IMR-90 (cell line): Measurements from ENCODE around the gene SYCP2. TPM values are rescaled to one million over a fixed set of nuclear protein-coding genes. Genes with fewer than 3 reads are reported as not detected.
A peak's percentile ranks its signal among the peaks of the same experiment; 100 is the strongest.

Experiments used
- ATAC-seq: fragments of 200-7000 bp; cut with Tn5 transposase; 2 replicates; pipeline ENCODE4 v1.9.1; 2020; ENCODE audit warnings: low read depth, mild to moderate bottlenecking, moderate library complexity
- BruUV-seq: library from RNA; stranded (reverse); fragments of 400-500 nt; replicated peaks from 2 replicates; lab custom pipeline; 2021; lab: Mats Ljungman, UMichigan
- CTCF ChIA-PET: fragments of 300-600 bp; formaldehyde crosslinking; extraction: SDS; loops from one replicate; lab custom pipeline; 2021; ENCODE audit warnings: antibody characterized with exemption; lab: Yijun Ruan, JAX
- POLR2A ChIA-PET: fragments of 300-600 bp; sonication (Branson Sonifier 250); formaldehyde crosslinking; loops from one replicate; lab custom pipeline; 2022; ENCODE audit warnings: antibody characterized with exemption; ENCODE audit not compliant: unreplicated experiment; lab: Charles Lee
- DNase-seq: peaks from one replicate; pipeline ENCODE4 v3.0.0; 2013
- H2AFZ ChIP-seq: replicated peaks from 2 replicates; pipeline ENCODE3; 2013; ENCODE audit warnings: low read length, mild to moderate bottlenecking; ENCODE audit not compliant: poor library complexity
- H2AK5ac ChIP-seq: 2 replicates; pipeline ENCODE4 v1.6.1; 2013; ENCODE audit warnings: low read depth, low read length, inconsistent platforms
- H2AK9ac ChIP-seq: replicated peaks from 2 replicates; pipeline ENCODE3; 2013; ENCODE audit warnings: mild to moderate bottlenecking, low read depth, low read length, moderate library complexity; ENCODE audit not compliant: poor library complexity
- H2BK120ac ChIP-seq: 2 replicates; pipeline ENCODE4 v1.6.1; 2013; ENCODE audit warnings: low read depth, low read length, inconsistent platforms
- H2BK15ac ChIP-seq: 3 replicates; pipeline ENCODE4 v1.6.1; 2013; ENCODE audit warnings: low read depth, low read length, inconsistent platforms
- H2BK20ac ChIP-seq: 2 replicates; pipeline ENCODE4 v1.6.1; 2013; ENCODE audit warnings: low read depth, mild to moderate bottlenecking, inconsistent platforms, low read length, moderate library complexity
- H2BK5ac ChIP-seq: 2 replicates; pipeline ENCODE4 v1.6.1; 2013; ENCODE audit warnings: mild to moderate bottlenecking, low read depth, low read length, inconsistent platforms; ENCODE audit not compliant: poor library complexity, severe bottlenecking
- H3K14ac ChIP-seq: replicated peaks from 2 replicates; pipeline ENCODE4 v1.6.1; 2013; ENCODE audit warnings: low read depth, low read length, inconsistent platforms
- H3K18ac ChIP-seq: 2 replicates; pipeline ENCODE4 v1.6.1; 2013; ENCODE audit warnings: low read depth, low read length, control low read depth
- H3K23ac ChIP-seq: 2 replicates; pipeline ENCODE4 v1.6.1; 2013; ENCODE audit warnings: low read depth, low read length, inconsistent platforms
- H3K27ac ChIP-seq: 2 replicates; pipeline ENCODE4 v1.5.1; 2013; ENCODE audit warnings: mild to moderate bottlenecking, control low read depth, low read length; ENCODE audit not compliant: insufficient read depth
- H3K27me3 ChIP-seq: 2 replicates; pipeline ENCODE4 v1.6.1; 2013; ENCODE audit warnings: low read length; ENCODE audit not compliant: control insufficient read depth, insufficient read depth
- H3K36me3 ChIP-seq: 2 replicates; pipeline ENCODE4 v1.6.1; 2013; ENCODE audit warnings: low read length, mixed read lengths; ENCODE audit not compliant: control insufficient read depth, insufficient read depth
- H3K4ac ChIP-seq: 2 replicates; pipeline ENCODE4 v1.6.1; 2013; ENCODE audit warnings: low read depth, low read length, inconsistent platforms
- H3K4me1 ChIP-seq: 2 replicates; pipeline ENCODE4 v1.6.1; 2013; ENCODE audit warnings: low read length, mixed read lengths; ENCODE audit not compliant: control insufficient read depth, insufficient read depth
- H3K4me2 ChIP-seq: 2 replicates; pipeline ENCODE4 v1.6.1; 2013; ENCODE audit warnings: low read depth, mild to moderate bottlenecking, control low read depth, low read length, moderate library complexity
- H3K4me3 ChIP-seq: 2 replicates; pipeline ENCODE4 v1.5.1; 2013; ENCODE audit warnings: low read depth, mild to moderate bottlenecking, control low read depth, low read length, moderate library complexity; ENCODE audit not compliant: insufficient read depth
- H3K56ac ChIP-seq: 2 replicates; pipeline ENCODE4 v1.6.1; 2013; ENCODE audit warnings: low read length, inconsistent platforms; ENCODE audit not compliant: insufficient read depth; ENCODE audit errors: extremely low read depth
- H3K79me1 ChIP-seq, 2 experiments: 2 replicates each; pipeline ENCODE4 v1.6.1; 2013; ENCODE audit warnings: low read length in 2 of 2, inconsistent platforms in 1 of 2, low read depth in 1 of 2
- H3K9ac ChIP-seq: 2 replicates; pipeline ENCODE4 v1.6.1; 2013; ENCODE audit warnings: low read depth, low read length, control low read depth
- H3K9me1 ChIP-seq: 2 replicates; pipeline ENCODE4 v1.6.1; 2013; ENCODE audit warnings: low read length, inconsistent platforms; ENCODE audit not compliant: insufficient read depth
- H3K9me3 ChIP-seq: 2 replicates; pipeline ENCODE4 v1.6.1; 2013; ENCODE audit warnings: low read length; ENCODE audit not compliant: control insufficient read depth, insufficient read depth
- H4K20me1 ChIP-seq: 2 replicates; pipeline ENCODE4 v1.6.1; 2013; ENCODE audit warnings: low read length, inconsistent platforms; ENCODE audit not compliant: insufficient read depth
- H4K5ac ChIP-seq: 2 replicates; pipeline ENCODE4 v1.6.1; 2013; ENCODE audit warnings: mild to moderate bottlenecking, low read depth, low read length, control low read depth
- H4K8ac ChIP-seq, 2 experiments: 2 replicates each; pipeline ENCODE4 v1.6.1; 2013; ENCODE audit warnings: low read depth in 2 of 2, low read length in 2 of 2, control low read depth in 1 of 2, inconsistent platforms in 1 of 2
- H4K91ac ChIP-seq: 2 replicates; pipeline ENCODE4 v1.6.1; 2013; ENCODE audit warnings: low read depth, low read length, inconsistent platforms; ENCODE audit not compliant: insufficient read depth
- CEBPB ChIP-seq: IDR thresholded peaks from 2 replicates; pipeline ENCODE4 v1.6.1; 2012; ENCODE audit warnings: low read depth, low read length, improper control_type of control experiment
- CHD1 ChIP-seq: IDR thresholded peaks from 2 replicates; pipeline ENCODE4 v1.6.1; 2012; ENCODE audit warnings: low read depth, low read length, improper control_type of control experiment
- CTCF ChIP-seq: conservative IDR thresholded peaks from 2 replicates; pipeline ENCODE4 v1.5.1; 2012; ENCODE audit warnings: mild to moderate bottlenecking, low read depth, low read length, improper control_type of control experiment
- ELK1 ChIP-seq: fragments of 150-350 bp; IDR thresholded peaks from 2 replicates; pipeline ENCODE4 v1.6.1; 2016; ENCODE audit warnings: low read depth, mild to moderate bottlenecking, low read length, moderate library complexity, borderline replicate concordance
- MXI1 ChIP-seq: IDR thresholded peaks from 2 replicates; pipeline ENCODE4 v1.6.1; 2012; ENCODE audit warnings: low read depth, mild to moderate bottlenecking, low read length, moderate library complexity, borderline replicate concordance
- POLR2A ChIP-seq: IDR thresholded peaks from 2 replicates; pipeline ENCODE4 v1.6.1; 2012; ENCODE audit warnings: mild to moderate bottlenecking, low read depth, low read length
- RAD21 ChIP-seq: IDR thresholded peaks from 2 replicates; pipeline ENCODE4 v1.6.1; 2012; ENCODE audit warnings: low read length, improper control_type of control experiment
- RCOR1 ChIP-seq: IDR thresholded peaks from 2 replicates; pipeline ENCODE4 v1.6.1; 2012; ENCODE audit warnings: mild to moderate bottlenecking, low read length, improper control_type of control experiment; ENCODE audit not compliant: insufficient replicate concordance
- SMC3 ChIP-seq: fragments of 150-350 bp; IDR thresholded peaks from 2 replicates; pipeline ENCODE4 v1.6.1; 2016; ENCODE audit warnings: low read depth, mild to moderate bottlenecking, antibody characterized with exemption, low read length, moderate library complexity
- WGBS, 2 experiments: methylation state at CpG; one replicate each; pipeline versions ENCODE4 v1.1.5 to v1.1.7; 2013; ENCODE audit warnings: missing lambda C conversion rate in 2 of 2; ENCODE audit not compliant: insufficient read length in 1 of 2; ENCODE audit errors: extremely low coverage in 2 of 2; 5-methylcytosine and 5-hydroxymethylcytosine counted together
- dilution Hi-C: fragments of 300-500 bp; cut with HindIII; formaldehyde crosslinking; loops from one replicate; pipeline ENCODE4 v1.14.3; 2018; ENCODE audit warnings: low sequenced_read_pairs; ENCODE audit not compliant: unreplicated experiment
- in situ Hi-C: fragments of 300-500 bp; cut with MboI; formaldehyde crosslinking; loops from 3 replicates; pipeline ENCODE4 v1.14.3; 2019; ENCODE audit warnings: low sequenced_read_pairs, inconsistent platforms, mixed read lengths
- intact Hi-C: fragments of 100-400 bp; cut with micrococcal nuclease; formaldehyde crosslinking; loops from 2 replicates; pipeline ENCODE4 v1.10.0; 2022
- polyA plus RNA-seq, 3 experiments: library from polyadenylated mRNA; depleted of rRNA; stranded (reverse); fragments of >200 nt; gene quantifications; 2 replicates each; pipeline ENCODE4 v1.2.3, GENCODE V29; 2012; ENCODE audit warnings: low replicate concordance in 1 of 3
- total RNA-seq: library from RNA; depleted of rRNA; stranded (reverse); fragments of >200 nt; gene quantifications from 2 replicates; pipeline ENCODE4 v1.2.3, GENCODE V29; 2012
- TF ChIP-seq, protein P1 (sequence below): fragments of 150-350 bp; IDR thresholded peaks from 2 replicates; pipeline ENCODE4 v1.6.1; 2017; ENCODE audit warnings: mild to moderate bottlenecking, antibody characterized with exemption, low read length, low read depth

Gene SYCP2
- total and polyA plus RNA-seq, 2 of the 4 experiments (the other 2 are of a cell fraction) = 0.18 to 0.31 TPM

- Histone ChIP-seq H4K91ac (no peak overlapping the region), H3K4me2 (no peak overlapping the region), H2BK5ac (no peak overlapping the region), H3K36me3 (no peaks in the 10 kb centered on the region), H3K79me1 (no peaks in the 10 kb centered on the region), H4K8ac (no peak overlapping the region), H3K56ac (no peak overlapping the region), H3K9me3 (no peaks in the 10 kb centered on the region), H3K23ac (no peak overlapping the region), H3K27me3 (no peaks in the 10 kb centered on the region), H4K5ac (no peak overlapping the region), H2AK5ac (no peak overlapping the region), H2BK15ac (no peak overlapping the region), H3K9me1 (no peaks in the 10 kb centered on the region), H3K4ac (no peak overlapping the region), H2BK120ac (no peak overlapping the region), H3K27ac (no peak overlapping the region), H3K4me3 (no peak overlapping the region), H3K4me1 (no peaks in the 10 kb centered on the region), H4K20me1 (no peaks in the 10 kb centered on the region), H2AFZ (no peak overlapping the region), H3K14ac (no peak overlapping the region), H3K9ac (no peak overlapping the region), H2AK9ac (no peak overlapping the region), H2BK20ac (no peak overlapping the region), H3K18ac (no peak overlapping the region)
- intact Hi-C loops = loop anchor here (2.0 kb wide), 1 partner anchor 67 kb away; no protein-coding TSS in a partner anchor
- peak; percentile 75 for ATAC-seq
- in situ Hi-C loops = no loop called here
- TF ChIP-seq, protein P1, sequence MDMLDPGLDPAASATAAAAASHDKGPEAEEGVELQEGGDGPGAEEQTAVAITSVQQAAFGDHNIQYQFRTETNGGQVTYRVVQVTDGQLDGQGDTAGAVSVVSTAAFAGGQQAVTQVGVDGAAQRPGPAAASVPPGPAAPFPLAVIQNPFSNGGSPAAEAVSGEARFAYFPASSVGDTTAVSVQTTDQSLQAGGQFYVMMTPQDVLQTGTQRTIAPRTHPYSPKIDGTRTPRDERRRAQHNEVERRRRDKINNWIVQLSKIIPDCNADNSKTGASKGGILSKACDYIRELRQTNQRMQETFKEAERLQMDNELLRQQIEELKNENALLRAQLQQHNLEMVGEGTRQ = no peak
- no peak for TF ChIP-seq ELK1
- TF ChIP-seq CTCF = peak; percentile 52
- no peak for TF ChIP-seq POLR2A
- TF ChIP-seq CHD1 = no peak
- no peak for TF ChIP-seq MXI1
- no peak for TF ChIP-seq RCOR1
- no peak for TF ChIP-seq CEBPB
- TF ChIP-seq SMC3 = peak; percentile 34
- TF ChIP-seq RAD21 = peak; percentile 54
- no CpG with 5 or more reads among the region's 7 CpGs for WGBS, 2 experiments
- ChIA-PET CTCF (interaction anchor here (0.6 to 3.4 kb wide), 14 partner anchors 11 to 278 kb away, joined by 3 to 31 read pairs (median 3); partner anchors contain the start of genes FAM217B and PPP1R3D), POLR2A (interaction anchor here (0.5 kb wide), 1 partner anchor 12 kb away, joined by 3 read pairs; no protein-coding TSS in a partner anchor)
- dilution Hi-C loops = no loop called here
- peak; percentile 42 for DNase-seq
- no TSS peak for BruUV-seq
Observed at GRCh38 chr20:59850018-59850641, 83.3 kb downstream of the SYCP2 start.
